AG08395 (cell line): ENCODE results near the gene ALOX5.

ENCODE experiments used
- DNase-seq: peaks from one replicate; pipeline ENCODE4 v3.0.0; 2012; ENCODE audit warnings: mixed read lengths, low spot score

ALOX5 gene

DNA sequence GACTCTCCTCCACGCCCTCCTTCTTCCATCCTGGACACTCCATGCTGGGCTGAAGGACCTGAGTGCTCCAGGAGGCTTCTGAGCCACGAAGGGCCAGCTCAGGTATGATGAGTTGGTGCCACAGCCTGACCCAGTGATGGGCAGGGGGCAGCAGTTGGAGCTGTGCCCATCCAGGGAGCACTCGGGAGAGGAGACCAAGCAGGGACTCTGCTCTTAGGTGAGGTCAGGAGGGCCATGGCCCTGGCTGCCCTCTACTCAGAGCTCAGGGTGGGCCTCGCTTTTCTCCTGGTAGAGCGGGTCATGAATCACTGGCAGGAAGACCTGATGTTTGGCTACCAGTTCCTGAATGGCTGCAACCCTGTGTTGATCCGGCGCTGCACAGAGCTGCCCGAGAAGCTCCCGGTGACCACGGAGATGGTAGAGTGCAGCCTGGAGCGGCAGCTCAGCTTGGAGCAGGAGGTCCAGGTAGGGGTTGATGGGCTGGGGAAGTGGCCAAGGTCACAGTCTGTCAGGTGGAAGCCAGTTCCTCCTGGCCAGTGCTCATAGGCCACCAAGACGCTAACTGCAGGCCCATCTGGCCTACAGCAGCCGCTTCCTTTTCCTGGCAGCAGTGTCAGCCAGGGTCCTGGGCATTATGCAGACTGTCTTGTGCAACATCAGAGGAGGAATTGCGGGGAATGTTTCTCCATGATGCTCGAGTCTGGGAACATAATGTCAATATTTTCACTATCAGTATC lies 50.8 kb downstream of the ALOX5 start:
- no peak for DNase-seq

DNA sequence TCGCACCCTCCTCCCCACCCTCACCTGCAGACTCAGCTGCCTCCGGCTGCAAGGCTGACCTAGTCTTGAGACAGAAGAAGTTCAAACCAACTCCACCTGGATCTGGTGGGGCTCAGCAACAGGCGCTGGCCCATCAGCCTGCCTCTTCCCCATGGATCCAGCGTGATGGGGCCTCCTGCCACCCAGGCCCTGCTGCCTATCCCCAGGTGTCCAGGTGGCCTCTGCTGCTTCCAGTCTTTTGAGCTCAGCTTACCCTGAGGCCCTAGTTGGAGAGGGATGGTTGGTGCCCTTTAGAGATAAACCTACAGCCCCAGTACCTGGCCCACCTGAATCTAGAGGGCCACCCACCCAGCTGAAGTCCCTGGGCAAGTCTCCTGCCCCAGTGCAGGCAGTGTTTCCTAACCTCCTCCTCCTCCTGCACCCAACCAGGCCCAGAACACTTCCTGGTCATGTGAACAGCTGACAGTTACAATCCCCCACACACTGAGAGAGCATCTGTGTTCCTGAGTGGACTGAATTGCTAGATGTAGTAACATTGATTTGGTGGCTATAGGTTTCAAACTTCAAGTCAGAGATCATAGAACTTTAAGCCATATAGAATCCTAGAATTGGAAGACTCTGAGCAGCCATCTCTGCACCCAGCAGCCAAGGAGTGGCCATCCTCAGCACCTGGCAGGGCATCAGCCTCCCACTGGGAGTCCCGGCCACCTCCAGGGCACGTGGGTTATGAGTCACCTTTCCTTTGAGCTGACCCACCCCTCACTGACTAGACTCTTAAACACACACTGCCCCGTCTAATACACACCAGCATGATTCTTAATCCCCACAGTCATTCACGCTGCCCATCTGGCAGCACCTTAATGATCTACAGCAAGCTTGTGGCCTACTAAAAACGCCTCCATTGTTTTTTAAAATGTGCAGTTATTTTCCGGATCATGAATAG lies 51.9 kb downstream of the ALOX5 start:
- no peak for DNase-seq

DNA sequence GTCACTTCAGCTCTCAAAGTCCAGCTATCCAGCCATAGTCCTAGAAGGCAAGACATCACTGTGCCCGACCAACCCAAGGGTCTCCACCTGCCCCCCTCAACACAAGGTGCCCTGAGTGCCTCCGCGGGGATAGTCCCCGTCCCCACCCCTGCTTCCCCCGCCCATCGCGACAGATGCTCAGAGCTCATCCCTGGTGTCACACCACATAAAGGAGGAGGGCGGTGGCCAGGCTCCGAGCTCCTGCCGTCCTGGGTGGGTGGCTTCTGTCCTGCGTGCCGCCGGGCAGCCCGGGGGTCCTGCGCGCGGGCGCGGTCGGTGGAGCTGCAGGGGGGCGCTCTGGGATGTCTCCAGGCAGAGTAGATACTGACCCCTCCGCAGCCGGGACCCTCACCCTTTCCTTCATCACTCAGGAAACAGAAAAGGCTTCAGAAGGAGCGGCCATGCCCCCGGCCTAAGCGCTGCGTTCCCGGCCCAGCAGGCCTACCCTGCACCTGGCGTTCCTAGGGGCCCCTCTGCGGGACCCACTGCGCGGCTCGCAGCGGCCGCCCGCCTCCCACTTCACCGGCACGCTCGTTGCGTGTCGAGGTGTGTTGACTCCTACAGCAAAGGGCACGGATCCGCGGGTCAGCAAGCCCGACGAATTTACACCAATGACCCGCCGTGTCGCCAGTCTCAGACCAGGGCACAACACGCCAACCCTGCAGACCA lies 53.4 kb downstream of the ALOX5 start:
- DNase-seq = no peak

DNA sequence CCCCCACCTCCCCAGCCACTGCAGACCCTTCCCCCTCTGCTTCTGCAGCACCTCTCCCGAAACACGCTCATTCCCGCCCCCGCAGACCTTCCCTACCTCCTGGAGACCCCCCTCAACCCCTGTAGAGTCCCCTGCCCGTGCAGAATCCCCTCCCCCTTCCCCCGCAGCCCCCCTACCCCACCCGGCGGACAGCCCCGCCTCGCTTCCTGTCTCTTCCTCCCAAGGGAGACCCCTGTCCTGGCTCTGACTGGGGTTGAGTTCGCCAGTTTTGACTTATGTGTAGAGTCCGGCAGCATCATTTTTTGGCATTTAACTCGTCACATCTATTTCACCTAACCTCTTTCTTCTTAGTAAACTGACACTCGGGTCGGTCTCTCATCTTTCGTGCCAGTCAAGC lies 54.0 kb downstream of the ALOX5 start:
- no peak for DNase-seq

DNA sequence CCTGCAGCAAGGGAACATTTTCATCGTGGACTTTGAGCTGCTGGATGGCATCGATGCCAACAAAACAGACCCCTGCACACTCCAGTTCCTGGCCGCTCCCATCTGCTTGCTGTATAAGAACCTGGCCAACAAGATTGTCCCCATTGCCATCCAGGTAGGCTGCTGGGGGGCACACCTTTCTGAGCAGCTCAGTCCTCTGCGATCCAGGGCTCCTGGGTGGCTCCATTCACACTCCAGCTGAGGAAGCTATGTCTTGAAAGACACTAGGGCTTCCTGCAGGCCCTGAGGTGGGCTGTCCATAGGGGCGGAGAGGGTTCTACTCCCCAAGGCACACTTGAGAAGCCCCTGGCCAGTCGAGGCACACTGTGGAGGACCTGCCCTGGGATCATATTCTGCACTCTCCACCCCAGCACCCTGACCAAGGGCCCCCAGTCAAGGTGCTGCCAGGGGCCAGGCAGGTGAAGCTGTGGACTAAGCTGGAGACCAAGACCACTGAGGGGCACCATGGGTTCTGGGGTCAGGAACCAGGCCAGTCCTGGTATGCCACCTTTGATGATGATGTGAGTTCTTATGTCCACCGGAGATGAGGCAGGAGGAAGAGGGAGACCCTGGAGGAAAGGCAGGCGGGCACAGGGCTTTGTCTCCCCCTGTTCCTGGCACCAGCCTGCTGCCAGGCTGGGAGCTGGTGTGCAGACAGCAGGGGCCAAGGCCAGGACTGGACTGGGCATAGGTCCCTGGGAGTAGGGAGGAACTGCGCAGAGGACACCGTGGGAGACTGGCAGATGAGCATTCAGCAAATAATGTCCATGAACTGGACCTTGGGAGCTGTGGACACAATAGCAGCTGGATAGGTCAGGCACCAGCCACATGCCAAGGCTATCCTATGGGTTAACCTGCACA lies 54.8 kb downstream of the ALOX5 start:
- no peak for DNase-seq

DNA sequence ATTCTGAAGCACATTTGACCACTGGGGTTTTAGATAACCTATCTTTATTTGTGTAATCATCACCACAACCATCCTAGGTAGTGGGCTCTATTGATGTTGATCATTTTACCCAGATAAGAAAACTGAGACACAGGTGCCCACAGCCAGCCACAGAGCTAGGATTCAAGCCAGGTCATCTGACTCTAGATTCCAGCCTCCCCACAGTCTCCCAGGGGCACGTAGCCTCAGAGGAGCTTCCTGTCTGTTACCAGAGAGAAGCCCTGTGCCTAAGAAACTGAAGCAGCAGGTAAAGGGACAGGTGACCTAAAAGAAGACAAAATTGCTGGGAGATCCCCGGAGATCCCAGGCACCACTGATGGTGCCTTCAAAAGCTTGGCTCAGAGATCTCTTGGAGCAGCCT lies 55.8 kb downstream of the ALOX5 start:
- no peak for DNase-seq

DNA sequence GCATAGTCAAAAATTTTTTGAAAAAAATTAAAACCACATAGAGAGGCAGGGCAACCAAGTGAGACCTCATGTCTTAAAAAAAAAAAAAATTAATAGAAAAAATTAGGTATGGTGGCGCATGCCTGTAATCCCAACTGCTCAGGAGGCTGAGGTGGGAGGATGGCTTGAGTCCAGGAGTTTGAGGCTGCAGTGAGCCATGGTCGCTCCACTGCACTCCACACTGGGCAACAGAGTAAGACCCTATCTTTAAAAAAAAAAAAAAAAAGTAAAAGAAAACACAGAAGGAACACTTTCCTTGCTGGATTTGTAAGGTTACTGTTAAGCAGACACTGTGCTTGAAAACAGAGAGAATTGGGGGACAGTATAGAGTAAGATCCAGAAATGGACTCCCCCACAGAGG lies 58.1 kb downstream of the ALOX5 start:
- no peak for DNase-seq

DNA sequence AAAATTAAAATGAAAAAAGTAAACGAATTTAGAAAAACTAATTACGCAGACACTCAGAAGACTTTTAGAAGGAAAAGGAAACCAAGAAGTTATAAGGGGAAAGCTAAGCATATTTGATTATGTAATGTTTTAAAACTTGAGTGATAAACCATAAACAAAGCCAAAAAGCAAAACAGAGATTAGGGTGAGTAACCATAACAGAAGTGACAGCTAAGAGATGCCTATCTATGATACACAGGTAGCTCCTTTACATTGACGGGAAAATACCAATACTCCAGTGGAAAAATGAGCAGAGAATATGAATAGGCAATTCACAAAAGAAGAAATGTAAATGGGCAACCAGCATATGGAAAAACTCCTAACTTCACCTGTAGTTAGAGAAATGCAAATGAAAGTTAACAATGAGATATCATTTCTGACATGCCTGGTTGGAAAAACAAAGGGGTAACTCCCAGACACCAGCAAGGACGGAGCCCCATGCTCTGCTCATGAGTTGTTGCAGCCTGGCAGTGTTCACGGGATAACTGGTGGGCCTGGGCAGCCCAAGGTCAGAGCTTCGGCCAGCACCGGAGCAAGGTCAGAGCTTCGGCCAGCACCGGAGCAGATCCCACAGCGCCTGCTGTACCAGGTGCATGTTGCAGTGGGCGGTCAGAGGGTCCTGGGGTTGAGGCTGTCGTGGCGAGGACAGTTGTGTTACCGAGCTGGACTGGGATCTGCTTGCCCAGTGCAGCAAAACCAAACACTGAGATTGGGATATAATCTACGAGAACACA lies 58.9 kb downstream of the ALOX5 start:
- DNase-seq = no peak

DNA sequence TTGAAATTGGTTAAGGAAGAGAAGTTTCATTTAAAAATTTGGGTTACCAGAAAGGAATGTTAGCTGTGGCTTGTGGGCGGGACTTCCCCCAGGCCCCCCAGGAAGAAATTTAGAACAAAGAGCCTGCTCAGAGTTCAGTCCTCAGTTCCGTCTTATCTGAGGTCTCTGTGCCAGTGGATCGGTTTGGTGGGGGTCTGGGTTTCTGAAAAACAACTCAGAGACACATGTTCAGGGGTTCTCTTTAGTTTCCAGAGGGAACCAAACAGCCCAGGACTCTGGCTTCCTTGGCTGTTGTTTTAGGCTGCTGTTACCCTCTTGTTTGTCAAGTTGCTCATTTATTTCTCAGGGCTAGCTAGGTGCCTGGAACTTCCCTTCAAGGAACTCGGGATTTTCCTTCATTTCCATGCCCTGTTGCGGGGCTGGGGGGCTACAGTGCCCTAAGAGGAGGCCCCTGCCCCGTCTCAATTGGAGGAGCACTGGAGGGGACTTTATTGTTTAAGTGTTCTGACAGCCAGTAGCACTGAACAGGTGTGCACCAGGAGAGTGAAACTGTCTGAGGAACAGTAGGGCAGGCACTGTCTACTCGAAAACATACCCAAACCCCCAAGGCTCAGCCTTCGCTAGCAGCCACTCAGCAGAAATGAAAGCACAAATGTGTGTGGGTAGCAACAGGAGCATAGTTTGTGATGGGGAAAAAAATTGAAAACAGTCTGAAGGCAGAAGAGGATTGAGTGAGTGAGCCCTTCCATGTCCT lies 59.9 kb downstream of the ALOX5 start:
- DNase-seq = no peak

DNA sequence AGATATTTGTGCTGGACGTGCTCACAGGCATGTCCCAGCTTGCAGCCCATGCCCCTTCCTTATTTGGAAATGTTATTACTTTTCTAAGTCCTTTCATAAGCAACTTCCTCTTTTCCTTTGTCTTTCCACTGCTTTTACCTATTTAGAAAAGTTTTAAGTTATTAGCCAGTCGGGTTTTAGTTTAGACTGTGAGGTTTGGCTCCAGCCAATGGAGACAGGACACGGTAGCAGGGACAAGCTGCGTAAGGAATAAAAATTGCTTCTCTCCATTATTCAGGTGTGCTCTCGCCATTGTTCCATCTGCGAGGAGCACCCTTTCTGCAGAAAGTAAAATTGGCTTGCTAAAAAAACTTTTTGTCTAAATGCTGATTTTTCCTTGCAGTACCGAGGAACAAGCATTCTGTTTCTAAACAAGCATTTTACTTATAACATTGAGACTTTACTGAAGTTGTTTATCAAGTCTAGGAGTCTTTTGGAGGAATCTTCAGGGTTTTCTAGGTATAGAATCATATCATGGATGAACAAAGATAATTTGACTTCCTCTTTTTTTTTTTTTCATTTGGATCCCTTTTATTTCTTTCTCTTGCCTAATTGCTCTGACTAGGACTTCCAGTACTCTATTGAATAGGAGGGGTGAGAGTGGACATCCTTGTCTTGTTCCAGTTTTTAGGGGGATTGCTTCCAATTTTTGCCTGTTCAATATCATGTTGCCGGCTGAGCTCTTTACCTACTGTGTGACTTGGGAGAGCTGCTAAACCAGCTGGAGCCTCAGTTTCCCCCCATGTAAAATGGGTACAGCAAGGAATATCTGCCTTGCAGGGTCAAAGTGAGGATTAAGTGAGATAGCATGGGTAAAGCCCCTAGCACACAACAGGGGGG lies 63.8 kb downstream of the ALOX5 start:
- no peak for DNase-seq

DNA sequence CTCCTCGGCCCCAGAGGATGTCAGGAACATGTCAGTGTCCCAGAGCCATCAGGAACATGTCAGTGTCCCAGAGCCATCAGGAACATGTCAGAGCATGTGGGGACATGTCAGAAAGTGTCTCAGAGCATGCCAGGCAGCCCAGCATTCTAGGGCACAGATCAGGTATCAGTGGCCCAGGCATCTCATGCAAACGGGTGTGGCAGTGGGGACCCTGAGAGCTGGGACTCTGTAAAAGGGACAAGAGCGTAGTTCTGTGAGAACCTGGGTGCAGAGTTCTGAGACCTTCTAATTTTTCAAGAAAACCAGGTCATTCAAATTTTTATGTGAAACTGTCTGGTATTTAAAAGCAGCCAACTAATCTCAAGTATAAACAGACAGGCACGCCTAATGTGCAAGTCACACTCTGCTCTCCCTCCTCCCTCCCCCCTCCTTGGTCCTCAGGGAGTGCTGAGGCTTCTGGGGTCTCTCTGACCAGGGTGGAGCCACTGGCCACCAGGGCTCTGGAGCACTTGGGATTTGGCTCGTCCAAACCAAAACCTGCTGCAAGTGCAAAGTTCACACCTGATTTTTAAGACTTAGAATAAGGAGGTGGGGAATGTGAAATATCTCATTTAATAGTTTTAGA lies 64.6 kb downstream of the ALOX5 start:
- DNase-seq = no peak

DNA sequence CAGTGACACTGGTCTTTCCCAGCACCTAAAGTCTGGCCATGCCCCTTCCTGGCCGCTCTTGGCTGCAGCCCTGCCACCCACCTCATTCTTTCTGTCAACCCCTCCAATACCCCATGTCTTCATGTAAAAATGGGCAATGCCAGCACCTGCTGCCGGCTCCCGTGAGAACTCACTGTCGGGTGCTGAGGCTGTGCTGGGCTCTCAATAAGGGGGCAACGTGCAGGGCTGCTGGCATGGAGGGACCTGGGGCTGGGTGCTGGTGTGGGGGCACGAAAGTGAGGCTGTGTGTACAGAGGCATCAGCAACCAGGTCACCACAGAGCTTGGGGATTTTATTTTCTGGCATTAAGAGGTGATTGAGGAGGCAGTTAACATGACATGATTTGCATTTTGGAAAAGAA lies 65.3 kb downstream of the ALOX5 start:
- DNase-seq = no peak

DNA sequence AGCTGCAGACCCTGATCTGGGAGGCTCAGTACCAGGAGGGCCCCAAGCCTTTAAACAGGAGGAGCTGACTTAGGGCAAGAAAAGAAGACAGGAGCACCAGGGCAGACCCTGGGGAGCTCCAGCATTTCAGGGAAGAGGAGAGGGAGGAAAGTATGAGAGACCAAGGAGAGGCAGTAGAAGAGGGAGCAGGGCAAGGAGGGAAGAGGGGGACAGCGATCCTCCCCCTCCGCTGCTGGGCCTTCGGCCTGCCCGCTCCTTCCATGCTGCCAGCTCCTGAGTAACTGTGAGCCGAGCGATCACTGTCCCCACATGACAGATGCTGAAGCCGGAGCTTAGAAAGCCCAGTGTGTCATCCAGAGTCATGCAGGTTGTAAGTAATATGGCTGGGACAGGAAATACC lies 65.9 kb downstream of the ALOX5 start:
- no peak for DNase-seq

DNA sequence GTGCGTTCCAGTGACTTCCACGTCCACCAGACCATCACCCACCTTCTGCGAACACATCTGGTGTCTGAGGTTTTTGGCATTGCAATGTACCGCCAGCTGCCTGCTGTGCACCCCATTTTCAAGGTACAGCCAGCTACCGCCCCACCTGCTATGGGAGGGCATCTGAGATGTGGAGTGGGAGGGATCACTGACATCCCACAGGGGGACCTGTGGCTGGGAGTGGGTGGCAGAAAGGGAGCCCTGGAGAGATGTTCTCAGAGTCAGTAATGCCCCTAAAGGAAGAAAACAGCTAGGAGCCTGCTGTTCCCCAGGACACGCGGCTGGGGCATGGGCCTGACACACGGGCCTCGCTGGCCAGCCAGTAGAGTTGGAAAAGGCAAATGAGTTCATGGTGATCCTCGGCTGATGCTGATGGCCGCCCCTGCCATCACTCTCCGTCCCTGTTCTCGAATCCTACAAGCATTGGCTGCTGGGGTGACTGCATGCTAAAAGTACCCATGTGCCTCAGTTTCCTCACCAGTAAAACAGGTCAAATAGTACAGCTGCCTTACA lies 66.6 kb downstream of the ALOX5 start:
- no peak for DNase-seq

DNA sequence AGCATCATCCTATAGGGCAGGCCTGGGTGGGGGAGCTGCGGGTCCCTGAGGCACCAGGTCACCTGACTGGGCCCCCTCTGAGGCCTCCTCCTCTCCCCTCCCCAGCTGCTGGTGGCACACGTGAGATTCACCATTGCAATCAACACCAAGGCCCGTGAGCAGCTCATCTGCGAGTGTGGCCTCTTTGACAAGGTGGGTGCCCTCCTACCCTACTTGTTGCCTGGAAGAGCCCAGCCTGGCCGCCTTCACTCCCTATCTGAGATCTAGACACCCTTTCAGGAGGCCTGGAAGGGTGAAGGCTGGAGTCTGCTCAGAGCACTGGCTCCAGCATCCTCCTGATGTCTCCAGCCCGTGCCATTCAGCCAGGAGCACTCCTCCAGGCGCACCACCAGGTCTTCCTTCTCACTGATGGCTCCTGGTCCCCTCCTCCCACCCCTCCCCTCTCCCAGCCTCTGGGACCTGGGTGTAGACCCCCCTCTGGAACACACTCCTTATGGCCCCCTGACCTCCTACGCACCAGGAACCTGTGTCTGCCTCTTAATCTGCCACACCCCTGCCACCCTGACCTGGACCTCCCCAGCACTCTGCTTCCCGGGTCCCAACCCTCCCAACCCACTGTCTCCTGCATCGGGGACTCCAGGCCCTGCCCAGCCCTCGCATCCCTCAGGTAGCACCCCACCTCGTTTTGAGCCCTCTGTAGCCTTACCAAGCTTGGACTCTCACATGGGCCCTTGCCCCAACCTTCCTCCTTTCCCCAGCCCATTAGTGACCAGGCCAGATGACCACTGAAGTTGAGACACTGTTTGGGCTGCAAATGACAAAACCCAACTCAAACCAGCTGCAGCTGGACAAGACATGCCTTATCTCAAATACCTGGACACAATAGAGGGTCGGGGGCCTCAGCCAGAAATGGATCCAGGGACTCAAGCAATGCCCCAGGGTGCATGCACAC lies 67.5 kb downstream of the ALOX5 start:
- DNase-seq = no peak

DNA sequence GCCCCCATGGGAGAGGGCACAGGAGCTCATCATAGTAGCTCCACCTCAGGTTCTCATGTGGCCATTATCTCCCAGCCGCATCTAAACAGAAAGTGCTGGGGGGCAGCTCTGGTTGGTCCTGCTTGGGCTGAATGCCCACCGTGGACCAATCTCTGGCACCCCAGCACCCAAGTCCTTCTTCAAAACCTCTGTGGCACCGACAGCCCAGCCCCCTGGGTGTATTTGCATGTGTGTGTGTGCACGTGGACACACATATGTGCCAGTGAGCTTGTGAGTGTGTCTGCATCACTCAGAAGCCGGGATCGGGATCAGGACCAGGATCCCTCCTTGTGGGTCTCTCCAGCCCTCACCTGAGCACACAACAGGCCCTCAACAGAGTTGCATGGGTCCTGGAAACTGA lies 68.2 kb downstream of the ALOX5 start:
- DNase-seq = no peak

DNA sequence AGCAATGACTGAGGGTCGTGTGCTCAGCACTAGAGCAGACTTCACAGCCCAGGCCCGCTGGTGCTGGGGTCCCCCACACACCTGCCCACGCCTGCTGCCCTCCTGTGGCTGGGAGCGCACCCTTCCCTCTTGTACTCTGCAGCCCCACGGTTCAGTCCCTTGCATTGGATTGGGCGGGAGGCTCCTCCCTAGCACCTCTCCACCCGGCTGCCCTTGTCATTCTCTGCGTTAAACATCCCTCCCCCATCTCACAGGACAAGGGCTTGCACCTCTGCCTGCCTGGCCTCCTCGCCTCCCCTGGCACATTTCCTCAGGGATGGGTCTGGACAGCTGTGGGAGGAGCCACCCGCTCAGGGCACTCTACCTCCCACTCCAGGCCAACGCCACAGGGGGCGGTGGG lies 68.6 kb downstream of the ALOX5 start:
- DNase-seq = no peak
